Thoracic aorta (tissue), 2 donors: ENCODE results near the gene RAB26. TPM values are rescaled to one million over a fixed set of nuclear protein-coding genes. Genes with fewer than 3 reads are reported as not detected.
A peak's percentile ranks its signal among the peaks of the same experiment; 100 is the strongest.
"Not testable (repeated sequence)": the region's sequence is repeated elsewhere in the genome, so short reads cannot be mapped to it uniquely, and the experiment has no call there.

Experiments
- ATAC-seq: fragments of 150-250 bp; one replicate; pipeline ENCODE4 v1.8.0; 2017; ENCODE audit warnings: low read depth; ENCODE audit not compliant: insufficient number of reproducible peaks, low FRiP score
- DNase-seq: peaks from one replicate; pipeline ENCODE4 v3.0.0-alpha.2; 2020; ENCODE audit warnings: low spot score
- H3K27ac ChIP-seq, 2 donors: fragments of 200-600 bp; sonication (generic); 1 replicate in 1 of 2; 2 replicates in 1 of 2; pipeline ENCODE4 v1.5.1; 2016; ENCODE audit warnings: mild to moderate bottlenecking in 2 of 2, moderate library complexity in 2 of 2
- H3K27me3 ChIP-seq: fragments of 200-600 bp; sonication (generic); replicated peaks from 2 replicates; pipeline ENCODE4 v1.6.0; 2016; ENCODE audit warnings: mild to moderate bottlenecking; ENCODE audit not compliant: insufficient read depth
- H3K36me3 ChIP-seq: fragments of 200-600 bp; sonication (generic); one replicate; pipeline ENCODE4 v1.5.1; 2016
- H3K4me1 ChIP-seq, 2 donors: fragments of 200-600 bp; sonication (generic); 1 replicate in 1 of 2; 2 replicates in 1 of 2; pipeline versions ENCODE4 v1.5.1 to v1.6.0; 2016; ENCODE audit warnings: low read depth in 2 of 2, mild to moderate bottlenecking in 1 of 2; ENCODE audit not compliant: control insufficient read depth in 1 of 2
- H3K4me3 ChIP-seq: fragments of 200-600 bp; sonication (generic); 2 replicates; pipeline ENCODE4 v1.5.1; 2016; ENCODE audit warnings: mild to moderate bottlenecking
- H3K9me3 ChIP-seq: fragments of 200-600 bp; sonication (generic); 2 replicates; pipeline ENCODE4 v1.5.1; 2016
- total RNA-seq, 2 donors: library from RNA; depleted of rRNA; stranded (reverse); fragments of >200 nt; gene quantifications; one replicate each; pipeline versions ENCODE4 v1.1.0 to v1.2.3, GENCODE V29; 2016
- TF ChIP-seq, protein P1 (sequence below): fragments of 200-600 bp; sonication (generic); IDR thresholded peaks from one replicate; pipeline ENCODE4 v1.5.1; 2019; ENCODE audit warnings: antibody characterized with exemption

The RAB26 gene
- not detected for total RNA-seq

GRCh38 chr16:2147981-2148671 is at the start of gene RAB26:
RAB26 (plus strand) TSS chr16:2148625; CDS start chr16:2148784, 159 bp downstream.
- no peaks in the 10 kb centered on the region for H3K9me3 ChIP-seq
- no peaks in the 10 kb centered on the region for H3K36me3 ChIP-seq
- H3K4me3 ChIP-seq = peak within 1 kb of the TSS; percentile 73
- H3K27me3 ChIP-seq = no peaks in the 10 kb centered on the region
- no peak for ATAC-seq
- H3K27ac ChIP-seq = peak within 1 kb of the TSS; percentile 28 to 60
- peaks cover 11 to 52% of the 10 kb centered on the region in 2 donors for H3K4me1 ChIP-seq
- TF ChIP-seq, protein P1, sequence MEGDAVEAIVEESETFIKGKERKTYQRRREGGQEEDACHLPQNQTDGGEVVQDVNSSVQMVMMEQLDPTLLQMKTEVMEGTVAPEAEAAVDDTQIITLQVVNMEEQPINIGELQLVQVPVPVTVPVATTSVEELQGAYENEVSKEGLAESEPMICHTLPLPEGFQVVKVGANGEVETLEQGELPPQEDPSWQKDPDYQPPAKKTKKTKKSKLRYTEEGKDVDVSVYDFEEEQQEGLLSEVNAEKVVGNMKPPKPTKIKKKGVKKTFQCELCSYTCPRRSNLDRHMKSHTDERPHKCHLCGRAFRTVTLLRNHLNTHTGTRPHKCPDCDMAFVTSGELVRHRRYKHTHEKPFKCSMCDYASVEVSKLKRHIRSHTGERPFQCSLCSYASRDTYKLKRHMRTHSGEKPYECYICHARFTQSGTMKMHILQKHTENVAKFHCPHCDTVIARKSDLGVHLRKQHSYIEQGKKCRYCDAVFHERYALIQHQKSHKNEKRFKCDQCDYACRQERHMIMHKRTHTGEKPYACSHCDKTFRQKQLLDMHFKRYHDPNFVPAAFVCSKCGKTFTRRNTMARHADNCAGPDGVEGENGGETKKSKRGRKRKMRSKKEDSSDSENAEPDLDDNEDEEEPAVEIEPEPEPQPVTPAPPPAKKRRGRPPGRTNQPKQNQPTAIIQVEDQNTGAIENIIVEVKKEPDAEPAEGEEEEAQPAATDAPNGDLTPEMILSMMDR = no peak
- DNase-seq = no peak

GRCh38 chr16:2101581-2101980 is 46.8 kb upstream of the RAB26 start:
- not testable (repeated sequence) for H3K27ac ChIP-seq, H3K9me3 ChIP-seq, DNase-seq, H3K27me3 ChIP-seq, H3K4me1 ChIP-seq, ATAC-seq, H3K4me3 ChIP-seq
- H3K36me3 ChIP-seq = peaks cover 67% of the 10 kb centered on the region

GRCh38 chr16:2102471-2102870 is 46.0 kb upstream of the RAB26 start:
- TF ChIP-seq, protein P1 = no peak
- no peak for ATAC-seq

DNA sequence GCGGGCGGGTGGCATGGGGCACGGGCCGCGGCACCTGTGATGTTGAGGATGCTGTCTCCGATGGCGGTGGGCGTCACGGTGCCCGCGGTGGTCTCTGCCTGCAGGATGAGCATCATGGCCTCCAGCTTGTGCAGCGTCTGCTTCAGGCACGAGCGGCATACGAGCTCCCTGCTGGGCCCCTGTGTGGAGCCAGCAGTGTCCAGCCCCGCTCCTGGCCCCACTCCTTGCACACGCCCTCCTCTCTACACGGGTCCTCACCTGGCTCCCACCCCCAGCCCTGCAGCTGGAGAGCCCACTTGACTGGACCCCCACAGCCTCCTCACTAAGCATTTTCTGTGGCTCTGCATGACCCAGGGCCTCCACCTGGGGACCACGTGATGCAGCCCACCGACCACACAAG is 44.0 kb upstream of the RAB26 start:
- DNase-seq, H3K27ac ChIP-seq, H3K9me3 ChIP-seq, H3K4me1 ChIP-seq, H3K4me3 ChIP-seq, ATAC-seq, H3K27me3 ChIP-seq: not testable (repeated sequence)
- peaks cover 72% of the 10 kb centered on the region for H3K36me3 ChIP-seq

More at GRCh38 chr16:2102471-2102870, 46.0 kb upstream of the RAB26 start:
- no peak overlapping the region for H3K27ac ChIP-seq
- H3K27me3 ChIP-seq = no peaks in the 10 kb centered on the region
- DNase-seq = no peak
- H3K4me1 ChIP-seq = no peaks in the 10 kb centered on the region
- H3K4me3 ChIP-seq = no peak overlapping the region
- H3K9me3 ChIP-seq = no peaks in the 10 kb centered on the region
- H3K36me3 ChIP-seq = peaks cover 65% of the 10 kb centered on the region

DNA sequence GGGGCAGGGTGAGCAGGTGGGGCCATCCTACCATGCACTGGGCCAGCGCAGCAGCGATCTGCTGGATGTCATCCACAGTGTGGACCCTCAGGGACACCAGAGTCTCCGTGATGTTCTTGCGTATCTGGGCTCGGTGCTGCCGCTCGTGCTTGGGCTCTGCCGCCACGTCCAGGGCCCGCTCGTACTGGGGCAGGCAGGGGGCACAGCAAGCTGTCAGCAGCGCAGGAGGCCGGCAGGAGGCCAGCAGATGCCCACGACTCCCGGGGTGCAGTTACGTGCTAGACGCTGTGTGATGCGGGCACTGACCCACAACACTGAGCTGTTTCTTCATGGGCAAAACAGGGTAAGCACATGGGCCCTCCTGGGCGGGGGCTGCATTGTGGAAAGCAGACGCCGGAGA is 43.1 kb upstream of the RAB26 start:
- not testable (repeated sequence) for H3K27me3 ChIP-seq, DNase-seq, H3K4me1 ChIP-seq, H3K4me3 ChIP-seq, ATAC-seq, H3K27ac ChIP-seq, H3K9me3 ChIP-seq
- H3K36me3 ChIP-seq = peaks cover 70% of the 10 kb centered on the region

DNA sequence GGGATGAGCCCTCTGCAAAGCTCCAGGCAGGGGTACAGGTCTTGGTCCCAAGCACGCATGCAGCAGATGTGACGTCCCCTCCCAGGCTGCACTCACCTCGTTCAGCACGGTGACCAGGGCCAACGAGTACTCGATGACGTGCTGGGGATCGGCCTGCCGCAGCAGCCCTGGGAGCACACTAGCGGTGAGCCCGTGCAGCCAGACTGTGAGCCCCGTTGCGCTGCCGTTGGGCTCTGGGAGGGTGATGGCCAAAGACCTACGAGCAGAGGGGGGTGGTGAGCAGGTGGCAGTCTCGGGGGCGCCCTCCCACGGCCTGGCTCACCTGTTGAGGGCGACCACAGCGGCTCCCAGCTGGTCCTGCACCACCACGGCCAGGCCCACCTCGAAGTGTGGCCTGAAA is 42.7 kb upstream of the RAB26 start:
- ATAC-seq, H3K27me3 ChIP-seq, H3K9me3 ChIP-seq, DNase-seq, H3K4me1 ChIP-seq, H3K27ac ChIP-seq, H3K4me3 ChIP-seq: not testable (repeated sequence)
- peaks cover 69% of the 10 kb centered on the region for H3K36me3 ChIP-seq

DNA sequence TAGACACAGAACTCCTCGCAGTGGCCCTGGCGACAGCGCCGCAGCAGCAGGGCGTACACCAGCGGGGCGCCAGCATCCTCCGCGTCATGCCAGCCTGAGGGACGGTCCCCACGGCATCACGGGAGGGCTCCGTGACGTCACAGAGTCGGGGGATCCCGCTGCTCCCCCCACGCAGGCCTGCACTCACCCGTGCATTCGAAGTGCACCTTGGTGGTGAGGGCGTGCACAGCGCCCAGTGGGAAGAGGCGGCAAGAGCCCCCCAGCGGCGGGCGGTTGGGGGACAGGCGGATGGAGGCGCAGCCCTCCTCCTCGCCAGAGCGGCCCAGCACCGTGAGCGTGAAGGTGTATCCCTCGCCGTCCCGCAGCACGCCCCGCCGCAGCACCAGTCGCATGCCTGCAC is 42.2 kb upstream of the RAB26 start:
- not testable (repeated sequence) for H3K4me3 ChIP-seq, H3K27me3 ChIP-seq, H3K4me1 ChIP-seq, H3K9me3 ChIP-seq, H3K27ac ChIP-seq, DNase-seq, ATAC-seq
- H3K36me3 ChIP-seq = peaks cover 68% of the 10 kb centered on the region

- not testable (repeated sequence) for DNase-seq, ATAC-seq, H3K4me3 ChIP-seq, H3K9me3 ChIP-seq, H3K4me1 ChIP-seq, H3K27me3 ChIP-seq, H3K27ac ChIP-seq
- H3K36me3 ChIP-seq = peaks cover 71% of the 10 kb centered on the region
Observed at GRCh38 chr16:2107121-2107790, 41.2 kb upstream of the RAB26 start.

GRCh38 chr16:2107791-2108125 is 40.7 kb upstream of the RAB26 start:
- H3K27ac ChIP-seq, H3K4me1 ChIP-seq, DNase-seq, H3K4me3 ChIP-seq, H3K9me3 ChIP-seq, H3K27me3 ChIP-seq, ATAC-seq: not testable (repeated sequence)
- peaks cover 71% of the 10 kb centered on the region for H3K36me3 ChIP-seq

- not testable (repeated sequence) for H3K4me3 ChIP-seq, H3K27ac ChIP-seq, H3K4me1 ChIP-seq, H3K27me3 ChIP-seq, ATAC-seq, H3K9me3 ChIP-seq, DNase-seq
- peaks cover 67% of the 10 kb centered on the region for H3K36me3 ChIP-seq
Observed at GRCh38 chr16:2108446-2109270, 39.8 kb upstream of the RAB26 start.
